ENCODE data around the gene PHKG1.

PHKG1 gene

GRCh38 chr7:56081626-56082340, 11.0 kb downstream of the PHKG1 start:
- TF ChIP-seq ZBTB7A (IDR thresholded peaks at IDR 0.05; ENCODE audit: low read depth) (no peak), REST (IDR thresholded peaks at IDR 0.05; ENCODE audit: low read depth) (no peak), NFIC (IDR thresholded peaks at IDR 0.05) (no peak), TCF12 (IDR thresholded peaks at IDR 0.05; ENCODE audit: low read depth) (no peak), CREB1 (IDR thresholded peaks at IDR 0.05; ENCODE audit: low read depth) (no peak), MAX (IDR thresholded peaks at IDR 0.05) (no peak), EGR1 (IDR thresholded peaks at IDR 0.05) (no peak)

GRCh38 chr7:56079450-56080185, 13.1 kb downstream of the PHKG1 start:
- TF ChIP-seq EP300 (IDR thresholded peaks at IDR 0.05; ENCODE audit: borderline replicate concordance), result no peak
- no peak for TF ChIP-seq ZBTB7A (IDR thresholded peaks at IDR 0.05; ENCODE audit: low read depth)
- no peak for TF ChIP-seq YY1 (IDR thresholded peaks at IDR 0.05; ENCODE audit: low read depth)
- TF ChIP-seq USF1 (IDR thresholded peaks at IDR 0.05), result no peak
- no peak for TF ChIP-seq MAX (IDR thresholded peaks at IDR 0.05)
- no peak for TF ChIP-seq NFIC (IDR thresholded peaks at IDR 0.05)
- TF ChIP-seq TAF1 (IDR thresholded peaks at IDR 0.05; ENCODE audit: low read depth), result no peak
- no peak for TF ChIP-seq FOXM1 (IDR thresholded peaks at IDR 0.05; ENCODE audit: borderline replicate concordance, low read depth)

- no peak for TF ChIP-seq NFIC (IDR thresholded peaks at IDR 0.05)
- TF ChIP-seq MAX (IDR thresholded peaks at IDR 0.05), result no peak
- no peak for TF ChIP-seq CREB1 (IDR thresholded peaks at IDR 0.05; ENCODE audit: low read depth)
- no peak for TF ChIP-seq REST (IDR thresholded peaks at IDR 0.05; ENCODE audit: low read depth)
- no peak for TF ChIP-seq ZBTB7A (IDR thresholded peaks at IDR 0.05; ENCODE audit: low read depth)
- TF ChIP-seq EGR1 (IDR thresholded peaks at IDR 0.05), result no peak
- TF ChIP-seq TEAD4 (IDR thresholded peaks at IDR 0.05), result no peak
- TF ChIP-seq TAF1 (IDR thresholded peaks at IDR 0.05; ENCODE audit: low read depth), result no peak
- TF ChIP-seq EP300 (IDR thresholded peaks at IDR 0.05; ENCODE audit: borderline replicate concordance), result no peak
- TF ChIP-seq TCF12 (IDR thresholded peaks at IDR 0.05; ENCODE audit: low read depth), result no peak
- no peak for TF ChIP-seq CEBPB (IDR thresholded peaks at IDR 0.05)
- TF ChIP-seq YY1 (IDR thresholded peaks at IDR 0.05; ENCODE audit: low read depth), result no peak
- no peak for TF ChIP-seq FOXM1 (IDR thresholded peaks at IDR 0.05; ENCODE audit: borderline replicate concordance, low read depth)
- no peak for TF ChIP-seq RAD21 (IDR thresholded peaks at IDR 0.05; ENCODE audit: low read depth)
- TF ChIP-seq USF1 (IDR thresholded peaks at IDR 0.05), result no peak
Observed at GRCh38 chr7:56078196-56078595, 14.6 kb downstream of the PHKG1 start.

GRCh38 chr7:56077681-56078080, 15.1 kb downstream of the PHKG1 start:
- TF ChIP-seq NFIC (IDR thresholded peaks at IDR 0.05) (no peak), RAD21 (IDR thresholded peaks at IDR 0.05; ENCODE audit: low read depth) (no peak), TAF1 (IDR thresholded peaks at IDR 0.05; ENCODE audit: low read depth) (no peak), USF1 (IDR thresholded peaks at IDR 0.05) (no peak), FOXM1 (IDR thresholded peaks at IDR 0.05; ENCODE audit: borderline replicate concordance, low read depth) (no peak), TCF12 (IDR thresholded peaks at IDR 0.05; ENCODE audit: low read depth) (no peak), MAX (IDR thresholded peaks at IDR 0.05) (no peak), YY1 (IDR thresholded peaks at IDR 0.05; ENCODE audit: low read depth) (no peak), EGR1 (IDR thresholded peaks at IDR 0.05) (no peak), REST (IDR thresholded peaks at IDR 0.05; ENCODE audit: low read depth) (no peak), CEBPB (IDR thresholded peaks at IDR 0.05) (no peak), EP300 (IDR thresholded peaks at IDR 0.05; ENCODE audit: borderline replicate concordance) (no peak), ZBTB7A (IDR thresholded peaks at IDR 0.05; ENCODE audit: low read depth) (no peak), CREB1 (IDR thresholded peaks at IDR 0.05; ENCODE audit: low read depth) (no peak), TEAD4 (IDR thresholded peaks at IDR 0.05) (no peak)
